Activated CD4-positive, CD25-positive, alpha-beta regulatory T cell treated with anti-CD3 and anti-CD28 coated beads, Interleukin-2, amount 50 U/mL, for 16 hours (primary cell): ENCODE results near the gene TSPOAP1.

Experiments used
- DNase-seq: peaks from one replicate; pipeline ENCODE4 v3.0.0-alpha.2; 2020; ENCODE audit warnings: low read depth, low spot score

Gene TSPOAP1

DNA sequence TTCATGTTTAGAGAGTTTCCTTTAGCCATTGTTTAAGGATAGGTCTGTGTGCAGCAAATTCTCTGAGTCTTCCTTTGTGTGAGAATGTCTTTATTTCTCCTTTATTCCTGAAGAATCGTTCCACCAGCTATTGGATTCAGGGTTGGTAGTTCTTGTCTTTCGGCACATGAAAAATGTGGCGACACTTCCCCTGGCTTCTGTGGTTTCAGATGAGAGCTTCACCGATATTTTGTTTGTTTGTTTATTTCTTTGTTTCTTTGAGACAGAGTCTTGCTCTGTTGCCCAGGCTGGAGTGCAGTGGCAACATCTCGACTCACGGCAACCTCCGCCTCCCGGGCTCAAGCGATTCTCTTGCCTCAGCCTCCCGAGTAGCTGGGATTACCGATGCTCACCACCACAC, 66.4 kb downstream of the TSPOAP1 start:
- DNase-seq, result no peak

DNA sequence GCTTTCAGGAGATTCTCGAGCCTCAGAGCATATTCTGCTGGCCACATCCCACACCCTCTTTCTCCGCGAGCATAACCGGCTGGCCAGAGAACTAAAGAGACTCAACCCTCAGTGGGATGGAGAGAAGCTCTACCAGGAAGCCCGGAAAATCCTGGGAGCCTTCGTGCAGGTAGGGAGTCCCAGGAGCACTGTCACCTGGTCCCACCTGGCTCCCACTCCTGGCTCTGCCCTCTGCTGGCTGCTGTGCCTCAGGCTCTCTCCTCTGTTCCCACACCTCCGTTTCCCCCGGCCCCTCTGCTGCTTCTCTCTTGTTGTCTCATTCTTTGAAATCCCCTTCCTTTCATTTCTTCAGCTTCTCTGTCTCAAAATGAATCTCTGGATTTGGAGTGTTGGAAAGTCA, 73.8 kb downstream of the TSPOAP1 start:
- DNase-seq, result no peak

DNA sequence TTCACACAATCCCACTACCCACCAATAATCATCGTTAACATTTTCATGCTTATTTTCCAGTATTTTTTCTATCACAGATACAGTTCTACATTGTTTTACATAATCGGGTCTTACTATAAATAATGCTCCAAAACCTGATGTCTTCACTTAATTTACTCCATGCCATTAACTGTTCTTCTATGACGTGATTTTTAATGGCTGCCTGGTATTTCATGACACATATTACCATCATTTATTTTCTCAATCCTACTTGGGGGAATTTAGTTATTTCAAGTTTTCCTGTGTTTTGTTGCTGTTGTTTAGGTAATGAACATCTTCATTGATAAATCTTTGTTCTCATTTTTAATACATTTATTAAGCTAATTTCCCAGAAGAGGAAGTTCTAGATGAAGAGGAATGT, 75.5 kb downstream of the TSPOAP1 start:
- no peak for DNase-seq

DNA sequence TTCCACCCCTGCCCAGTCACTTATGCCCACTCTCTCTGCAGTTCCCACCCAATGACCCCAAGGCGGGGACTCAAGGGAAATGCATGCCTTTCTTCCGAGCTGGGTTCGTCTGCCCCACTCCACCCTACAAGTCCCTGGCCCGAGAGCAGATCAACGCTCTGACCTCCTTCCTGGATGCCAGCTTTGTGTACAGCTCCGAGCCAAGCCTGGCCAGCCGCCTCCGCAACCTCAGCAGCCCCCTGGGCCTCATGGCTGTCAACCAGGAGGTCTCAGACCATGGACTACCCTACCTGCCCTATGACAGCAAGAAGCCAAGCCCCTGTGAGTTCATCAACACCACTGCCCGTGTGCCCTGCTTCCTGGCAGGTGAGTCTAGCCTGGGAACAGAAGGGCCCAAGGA, 76.5 kb downstream of the TSPOAP1 start:
- DNase-seq, result no peak
